Fibroblast of mammary gland (primary cell): Measurements from ENCODE around the gene RDH11.
"Not testable (repeated sequence)": the region's sequence is repeated elsewhere in the genome, so short reads cannot be mapped to it uniquely, and the experiment has no call there.

Source experiments
- DNase-seq: peaks from one replicate; pipeline ENCODE4 v3.0.0-alpha.2; 2010; ENCODE audit warnings: low read depth
- H3K4me3 ChIP-seq: 2 replicates; pipeline ENCODE4 v1.5.1; 2011; ENCODE audit warnings: low read depth, mild to moderate bottlenecking, low read length, moderate library complexity; ENCODE audit not compliant: control insufficient read depth
- TF ChIP-seq, protein P1 (sequence below): conservative IDR thresholded peaks from 2 replicates; pipeline ENCODE4 v1.5.1; 2011; ENCODE audit warnings: low read depth, low read length, inconsistent platforms; ENCODE audit not compliant: control insufficient read depth, insufficient read depth

RDH11 gene

DNA sequence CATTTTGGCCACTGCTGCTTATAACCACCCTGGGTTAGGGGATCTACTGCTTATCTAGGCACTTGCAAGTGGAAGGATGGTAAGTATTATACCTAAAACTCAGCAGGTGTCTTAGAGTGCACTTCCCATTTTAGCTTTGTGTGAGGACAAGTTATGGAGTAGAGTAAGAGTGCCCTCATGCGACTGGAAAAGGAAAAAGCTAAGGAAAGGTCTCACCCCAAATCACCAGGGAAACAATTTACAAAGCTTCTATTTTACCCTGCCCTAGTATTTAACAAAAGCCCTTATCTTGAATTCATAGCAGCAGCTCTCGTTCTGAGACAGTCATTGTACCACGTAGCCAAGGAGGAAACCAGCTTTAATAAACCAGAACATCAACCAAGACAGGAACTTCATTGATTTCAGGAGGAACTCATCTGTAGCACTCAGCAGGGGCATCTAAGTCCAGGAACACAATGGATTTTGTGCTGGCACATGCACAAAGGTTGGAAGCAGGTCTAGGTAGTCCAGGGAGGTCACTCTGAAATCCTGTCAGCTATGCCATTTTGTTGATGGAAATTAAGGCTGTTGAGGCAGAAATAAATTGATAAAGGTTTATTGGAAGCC lies 9.0 kb upstream of the RDH11 start:
- H3K4me3 ChIP-seq: no peak overlapping the region
- DNase-seq: peak; percentile 60
- TF ChIP-seq, protein P1, sequence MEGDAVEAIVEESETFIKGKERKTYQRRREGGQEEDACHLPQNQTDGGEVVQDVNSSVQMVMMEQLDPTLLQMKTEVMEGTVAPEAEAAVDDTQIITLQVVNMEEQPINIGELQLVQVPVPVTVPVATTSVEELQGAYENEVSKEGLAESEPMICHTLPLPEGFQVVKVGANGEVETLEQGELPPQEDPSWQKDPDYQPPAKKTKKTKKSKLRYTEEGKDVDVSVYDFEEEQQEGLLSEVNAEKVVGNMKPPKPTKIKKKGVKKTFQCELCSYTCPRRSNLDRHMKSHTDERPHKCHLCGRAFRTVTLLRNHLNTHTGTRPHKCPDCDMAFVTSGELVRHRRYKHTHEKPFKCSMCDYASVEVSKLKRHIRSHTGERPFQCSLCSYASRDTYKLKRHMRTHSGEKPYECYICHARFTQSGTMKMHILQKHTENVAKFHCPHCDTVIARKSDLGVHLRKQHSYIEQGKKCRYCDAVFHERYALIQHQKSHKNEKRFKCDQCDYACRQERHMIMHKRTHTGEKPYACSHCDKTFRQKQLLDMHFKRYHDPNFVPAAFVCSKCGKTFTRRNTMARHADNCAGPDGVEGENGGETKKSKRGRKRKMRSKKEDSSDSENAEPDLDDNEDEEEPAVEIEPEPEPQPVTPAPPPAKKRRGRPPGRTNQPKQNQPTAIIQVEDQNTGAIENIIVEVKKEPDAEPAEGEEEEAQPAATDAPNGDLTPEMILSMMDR: peak; percentile 80

DNA sequence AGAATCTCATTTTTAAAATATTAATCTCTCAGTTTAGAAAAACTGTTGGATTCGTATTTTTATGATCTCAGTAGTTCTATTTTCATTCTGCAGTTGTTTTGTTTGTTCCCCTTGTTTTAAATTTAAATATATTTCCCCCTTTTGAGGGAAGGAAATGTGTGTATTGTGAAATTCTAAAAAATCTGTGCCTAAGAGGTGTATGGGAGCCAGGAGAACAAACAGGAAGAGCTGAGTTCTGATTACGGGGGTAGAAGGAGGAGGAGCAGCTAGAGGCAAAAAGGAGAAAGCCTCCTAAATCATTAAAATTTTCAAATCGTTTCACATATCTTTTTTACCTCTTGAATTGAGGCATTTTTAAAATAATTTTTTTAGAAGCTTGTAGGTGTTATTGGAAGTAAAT lies 8.4 kb upstream of the RDH11 start:
- no peak overlapping the region for H3K4me3 ChIP-seq
- TF ChIP-seq, protein P1: no peak
- no peak for DNase-seq

DNA sequence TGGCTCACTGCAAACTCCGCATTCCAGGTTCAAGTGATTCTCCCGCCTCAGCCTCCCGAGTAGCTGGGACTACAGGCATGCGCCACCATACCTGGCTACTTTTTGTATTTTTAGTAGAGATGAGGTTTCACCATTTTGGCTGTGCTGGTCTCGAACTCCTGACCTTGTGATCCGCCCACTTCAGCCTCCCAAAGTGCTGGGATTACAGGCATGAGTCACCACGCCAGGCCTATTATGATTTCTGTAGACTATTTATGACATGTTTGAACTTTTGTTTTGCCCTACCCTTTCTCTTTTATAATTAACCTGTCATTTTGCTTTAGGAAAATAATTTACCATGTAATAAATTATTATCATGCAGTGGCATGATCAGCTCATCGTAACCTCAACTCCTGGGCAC lies 5.9 kb upstream of the RDH11 start, which contains the start of gene RDH12:
Gene RDH12, plus strand, starts transcription at position 395 of the 400 bp plus-strand sequence. CDS start 20,757 bp downstream, outside the sequence.
- not testable (repeated sequence) for H3K4me3 ChIP-seq, DNase-seq

DNA sequence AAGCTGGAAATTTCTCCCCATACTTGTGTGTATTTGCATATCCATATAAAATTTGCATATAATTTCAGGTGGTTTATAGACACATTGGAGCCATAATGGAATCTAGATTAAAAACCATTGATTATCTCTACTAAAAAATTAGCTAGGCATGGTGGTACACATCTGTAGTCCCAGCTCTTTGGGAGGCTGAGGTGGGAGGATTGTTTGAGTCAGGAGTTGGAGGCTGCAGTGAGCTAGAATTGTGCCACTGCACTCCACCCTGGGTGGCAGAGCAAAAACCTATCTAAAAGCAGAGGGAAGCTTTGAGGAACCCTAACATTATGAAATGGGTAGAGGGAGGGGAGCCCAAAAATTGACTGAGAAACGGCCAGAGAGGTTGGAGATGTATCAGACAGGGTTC lies 2.6 kb upstream of the RDH11 start:
- TF ChIP-seq, protein P1: no peak
- H3K4me3 ChIP-seq: no peak overlapping the region
- DNase-seq: no peak

DNA sequence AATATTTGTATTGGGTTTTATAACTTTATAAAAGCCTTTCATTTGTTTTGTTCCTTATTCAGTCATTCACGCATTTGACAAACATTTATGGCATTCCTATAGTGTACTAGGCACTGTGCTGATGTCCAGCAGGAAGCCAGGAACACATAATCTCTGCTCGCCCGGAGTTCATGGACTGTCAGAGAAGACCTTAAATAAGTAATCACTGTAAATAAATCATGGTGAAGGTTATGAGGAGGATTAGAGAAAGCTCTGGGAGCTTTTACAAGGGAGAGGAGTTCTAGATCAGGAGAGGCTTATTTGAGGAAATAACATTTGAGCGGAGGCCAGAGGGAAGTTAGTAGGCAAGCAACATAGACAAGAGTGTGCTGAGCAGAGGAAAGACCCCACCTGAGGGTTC lies 1.4 kb upstream of the RDH11 start:
- TF ChIP-seq, protein P1: no peak
- DNase-seq: no peak
- H3K4me3 ChIP-seq: no peak overlapping the region

DNA sequence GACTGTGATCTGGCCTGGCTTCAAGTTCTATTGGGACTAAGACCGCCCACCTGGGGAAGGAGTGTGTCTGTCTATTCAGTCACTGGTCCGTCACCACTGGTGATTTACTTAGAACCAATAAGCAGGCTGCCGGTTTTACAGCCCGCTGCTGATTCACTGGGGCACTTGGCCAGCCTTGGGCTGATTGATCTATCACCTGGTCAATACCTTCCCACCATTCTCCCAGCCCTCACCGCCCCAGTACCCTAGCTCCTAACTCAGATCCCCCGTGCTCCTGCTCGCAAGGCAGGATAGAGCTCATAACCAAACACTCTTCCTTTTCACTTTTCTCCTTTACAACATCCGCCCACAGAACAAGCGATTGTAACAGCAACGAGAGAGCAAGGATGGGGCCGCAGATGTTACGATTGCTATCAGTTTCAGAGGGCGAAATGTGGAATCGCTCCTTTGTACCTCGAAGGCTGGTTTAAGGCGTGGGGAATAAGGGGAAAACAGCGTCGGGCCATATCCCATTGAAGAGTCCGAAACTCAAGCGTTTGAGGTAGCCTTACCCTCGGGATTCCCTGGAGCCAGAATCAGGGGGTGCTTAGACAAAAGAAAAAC lies 672 bp downstream of the RDH11 start:
- TF ChIP-seq, protein P1: no peak
- peak overlapping the region; percentile 84 for H3K4me3 ChIP-seq
- DNase-seq: peak; percentile 98

DNA sequence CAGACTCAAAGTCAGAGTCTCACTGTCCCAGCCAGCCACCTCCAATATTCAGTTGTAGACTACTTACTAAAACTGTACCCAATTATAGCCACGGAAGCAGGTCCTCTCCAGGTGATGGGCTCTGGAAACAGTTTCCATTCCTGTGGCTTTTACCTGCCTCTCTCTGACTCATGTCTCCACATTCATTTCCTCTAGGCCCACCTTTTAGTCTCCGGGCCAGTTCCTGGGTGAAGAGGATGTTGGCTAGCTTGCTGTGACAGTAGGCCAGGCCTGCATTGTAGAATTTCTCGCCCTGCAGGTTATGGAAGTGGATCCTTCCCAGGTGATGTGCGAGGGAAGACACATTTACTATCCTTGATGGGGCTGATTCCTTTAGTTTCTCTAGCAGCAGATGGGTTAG lies 5.6 kb downstream of the RDH11 start:
- no peak for DNase-seq
- TF ChIP-seq, protein P1: no peak
- no peak overlapping the region for H3K4me3 ChIP-seq
